ENCODE measurements around the gene TCF4. TPM values are rescaled to one million over a fixed set of nuclear protein-coding genes. Genes with fewer than 3 reads are reported as not detected.

The TCF4 gene
- total RNA-seq, 1 experiment from 2014 or later = 93.7 TPM

GRCh38 chr18:55585920-55586561 lies 2.0 kb downstream of the TCF4 start:
- H3K4me3 Mint-ChIP-seq (ENCODE audit: unreplicated experiment) = peak overlapping the region; percentile 78
- H3K36me3 Mint-ChIP-seq (ENCODE audit: insufficient read depth, unreplicated experiment) = peaks cover 9% of the 10 kb centered on the region
- H3K9me3 Mint-ChIP-seq (ENCODE audit: unreplicated experiment) = no peaks in the 10 kb centered on the region
- peak overlapping the region; percentile 13; the same call in 1 of the 2 replicates for H3K4me3 ChIP-seq (ENCODE audit: low read depth, low read length)
- intact Hi-C loops (cut with micrococcal nuclease; ENCODE audit: unreplicated experiment) = loop anchor here (10.0 kb wide), 1 partner anchor 171 kb away; no protein-coding TSS in a partner anchor
- H3K4me1 ChIP-seq = peaks cover 23% of the 10 kb centered on the region
- CTCF ChIA-PET = no interaction called here
- H3K27ac Mint-ChIP-seq (ENCODE audit: unreplicated experiment) = peak overlapping the region; percentile 54
- H3K36me3 ChIP-seq (ENCODE audit: control insufficient read depth, insufficient read depth, low read length) = no peaks in the 10 kb centered on the region
- H3K27me3 ChIP-seq (replicated peaks; ENCODE audit: control insufficient read depth, insufficient read depth, low read length) = no peaks in the 10 kb centered on the region
- no peak for DNase-seq
- H3K9me3 ChIP-seq = no peaks in the 10 kb centered on the region
- POLR2A ChIA-PET = no interaction called here
- no peaks in the 10 kb centered on the region for H3K27me3 Mint-ChIP-seq (ENCODE audit: insufficient read depth, unreplicated experiment)
- TF ChIP-seq, protein P1, sequence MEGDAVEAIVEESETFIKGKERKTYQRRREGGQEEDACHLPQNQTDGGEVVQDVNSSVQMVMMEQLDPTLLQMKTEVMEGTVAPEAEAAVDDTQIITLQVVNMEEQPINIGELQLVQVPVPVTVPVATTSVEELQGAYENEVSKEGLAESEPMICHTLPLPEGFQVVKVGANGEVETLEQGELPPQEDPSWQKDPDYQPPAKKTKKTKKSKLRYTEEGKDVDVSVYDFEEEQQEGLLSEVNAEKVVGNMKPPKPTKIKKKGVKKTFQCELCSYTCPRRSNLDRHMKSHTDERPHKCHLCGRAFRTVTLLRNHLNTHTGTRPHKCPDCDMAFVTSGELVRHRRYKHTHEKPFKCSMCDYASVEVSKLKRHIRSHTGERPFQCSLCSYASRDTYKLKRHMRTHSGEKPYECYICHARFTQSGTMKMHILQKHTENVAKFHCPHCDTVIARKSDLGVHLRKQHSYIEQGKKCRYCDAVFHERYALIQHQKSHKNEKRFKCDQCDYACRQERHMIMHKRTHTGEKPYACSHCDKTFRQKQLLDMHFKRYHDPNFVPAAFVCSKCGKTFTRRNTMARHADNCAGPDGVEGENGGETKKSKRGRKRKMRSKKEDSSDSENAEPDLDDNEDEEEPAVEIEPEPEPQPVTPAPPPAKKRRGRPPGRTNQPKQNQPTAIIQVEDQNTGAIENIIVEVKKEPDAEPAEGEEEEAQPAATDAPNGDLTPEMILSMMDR (IDR thresholded peaks at IDR 0.05; ENCODE audit: insufficient read depth in 1 of 2, low read depth in 1 of 2, low read length in 1 of 2, severe bottlenecking in 1 of 2, unreplicated experiment in 1 of 2) = no peak
- BruUV-seq (replicated peaks) = TSS peak; percentile 31
- peaks cover 18% of the 10 kb centered on the region for H3K4me1 Mint-ChIP-seq (ENCODE audit: low read depth, unreplicated experiment)

DNA sequence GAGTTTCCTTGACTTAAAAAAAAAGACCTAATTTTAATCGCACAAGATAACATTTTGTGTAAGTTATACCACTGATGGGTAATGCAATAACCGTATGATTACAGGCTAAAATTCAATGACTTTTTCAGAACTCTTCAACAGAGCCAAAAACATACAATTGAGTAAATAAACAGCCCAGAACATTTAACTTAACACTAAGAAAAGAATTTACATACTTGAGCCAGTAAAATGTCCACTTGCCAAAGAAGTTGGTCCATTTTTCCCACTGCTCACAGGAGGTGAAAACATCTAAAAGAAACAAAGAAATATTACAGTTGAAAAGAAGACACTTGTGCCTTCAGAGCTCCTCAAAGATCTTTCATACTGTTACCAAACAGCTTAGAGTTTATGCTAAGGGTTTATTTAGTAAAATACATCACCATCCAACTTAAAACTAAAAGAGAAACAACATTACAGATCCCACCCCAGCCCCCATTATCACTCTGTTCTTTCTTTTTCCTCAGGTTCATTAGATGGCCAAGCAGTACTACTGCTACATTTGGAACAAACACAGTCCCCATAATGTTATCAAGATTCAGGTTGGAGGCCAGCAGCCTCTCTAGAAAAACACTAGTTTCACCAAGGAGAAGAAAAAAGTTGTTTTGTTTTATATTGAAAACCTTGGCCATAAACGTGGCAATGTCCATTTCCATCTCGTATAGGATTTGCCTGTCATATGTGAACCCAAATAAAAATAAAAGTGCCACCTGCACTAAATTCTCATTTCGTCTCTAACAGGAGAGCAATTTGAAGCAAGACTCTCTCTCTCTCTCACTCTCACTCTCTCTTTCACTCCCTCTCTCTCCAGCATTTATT lies 2.7 kb downstream of the TCF4 start:
- no peak for DNase-seq
- H3K36me3 Mint-ChIP-seq (ENCODE audit: insufficient read depth, unreplicated experiment) = peaks cover 9% of the 10 kb centered on the region
- ChIA-PET CTCF (no interaction called here), POLR2A (no interaction called here)
- H3K4me1 Mint-ChIP-seq (ENCODE audit: low read depth, unreplicated experiment) = peaks cover 18% of the 10 kb centered on the region
- Histone ChIP-seq H3K36me3 (ENCODE audit: control insufficient read depth, insufficient read depth, low read length) (no peaks in the 10 kb centered on the region), H3K27me3 (replicated peaks; ENCODE audit: control insufficient read depth, insufficient read depth, low read length) (no peaks in the 10 kb centered on the region), H3K4me3 (ENCODE audit: low read depth, low read length) (peak overlapping the region; percentile 13; the same call in 1 of the 2 replicates), H3K9me3 (no peaks in the 10 kb centered on the region), H3K4me1 (peaks cover 31% of the 10 kb centered on the region)
- H3K4me3 Mint-ChIP-seq (ENCODE audit: unreplicated experiment) = peak overlapping the region; percentile 78
- no peaks in the 10 kb centered on the region for H3K27me3 Mint-ChIP-seq (ENCODE audit: insufficient read depth, unreplicated experiment)
- H3K9me3 Mint-ChIP-seq (ENCODE audit: unreplicated experiment) = no peaks in the 10 kb centered on the region
- BruUV-seq (replicated peaks) = no TSS peak
- peak overlapping the region; percentile 54 for H3K27ac Mint-ChIP-seq (ENCODE audit: unreplicated experiment)
- TF ChIP-seq, protein P1 (IDR thresholded peaks at IDR 0.05; ENCODE audit: insufficient read depth in 1 of 2, low read depth in 1 of 2, low read length in 1 of 2, severe bottlenecking in 1 of 2, unreplicated experiment in 1 of 2) = no peak
- intact Hi-C loops (cut with micrococcal nuclease; ENCODE audit: unreplicated experiment) = loop anchor here (10.0 kb wide), 1 partner anchor 170 kb away; no protein-coding TSS in a partner anchor

DNA sequence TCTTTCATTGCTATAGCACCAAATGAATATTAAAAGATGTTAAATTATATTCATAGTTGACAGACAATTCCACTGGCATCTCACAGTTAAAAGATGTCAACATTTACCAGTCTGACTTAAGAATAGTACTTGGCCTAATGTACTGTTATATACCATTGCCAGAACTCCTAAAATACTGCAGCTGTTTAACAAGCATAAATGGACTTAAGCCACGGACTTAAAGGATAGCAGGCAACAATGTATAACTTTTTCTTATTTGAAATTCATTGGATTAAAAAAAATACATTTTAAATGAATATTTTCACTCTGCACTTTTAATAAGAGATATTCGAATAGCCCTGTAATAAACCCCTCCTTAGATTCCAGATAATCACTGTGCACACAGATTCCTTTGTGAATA lies 3.8 kb downstream of the TCF4 start:
- H3K4me1 Mint-ChIP-seq (ENCODE audit: low read depth, unreplicated experiment) = peaks cover 18% of the 10 kb centered on the region
- ChIA-PET POLR2A (no interaction called here), CTCF (no interaction called here)
- peaks cover 38% of the 10 kb centered on the region for H3K4me1 ChIP-seq
- H3K4me3 ChIP-seq (ENCODE audit: low read depth, low read length) = no peak overlapping the region
- intact Hi-C loops (cut with micrococcal nuclease; ENCODE audit: unreplicated experiment) = loop anchor here (5.0 to 10.0 kb wide), 2 partner anchors 169 to 178 kb away; no protein-coding TSS in a partner anchor
- no peak overlapping the region for H3K27ac Mint-ChIP-seq (ENCODE audit: unreplicated experiment)
- no peaks in the 10 kb centered on the region for H3K36me3 ChIP-seq (ENCODE audit: control insufficient read depth, insufficient read depth, low read length)
- DNase-seq = no peak
- no TSS peak for BruUV-seq (replicated peaks)
- H3K9me3 Mint-ChIP-seq (ENCODE audit: unreplicated experiment) = no peaks in the 10 kb centered on the region
- peak overlapping the region; percentile 24 for H3K4me3 Mint-ChIP-seq (ENCODE audit: unreplicated experiment)
- TF ChIP-seq, protein P1 (IDR thresholded peaks at IDR 0.05; ENCODE audit: insufficient read depth in 1 of 2, low read depth in 1 of 2, low read length in 1 of 2, severe bottlenecking in 1 of 2, unreplicated experiment in 1 of 2) = no peak
- H3K9me3 ChIP-seq = no peaks in the 10 kb centered on the region
- no peaks in the 10 kb centered on the region for H3K27me3 ChIP-seq (replicated peaks; ENCODE audit: control insufficient read depth, insufficient read depth, low read length)
- H3K27me3 Mint-ChIP-seq (ENCODE audit: insufficient read depth, unreplicated experiment) = no peaks in the 10 kb centered on the region
- H3K36me3 Mint-ChIP-seq (ENCODE audit: insufficient read depth, unreplicated experiment) = peaks cover 9% of the 10 kb centered on the region

All from Caco-2 (cell line).